UCSD-AML1 (cell line): ENCODE data around the gene DBNDD1.
"Not testable (repeated sequence)": the region's sequence is repeated elsewhere in the genome, so short reads cannot be mapped to it uniquely, and the experiment has no call there.

Source experiments
- DNase-seq: peaks from one replicate; lab custom pipeline; 2025; ENCODE audit not compliant: unreplicated experiment; lab: John Stamatoyannopoulos, UW

DBNDD1 gene

DNA sequence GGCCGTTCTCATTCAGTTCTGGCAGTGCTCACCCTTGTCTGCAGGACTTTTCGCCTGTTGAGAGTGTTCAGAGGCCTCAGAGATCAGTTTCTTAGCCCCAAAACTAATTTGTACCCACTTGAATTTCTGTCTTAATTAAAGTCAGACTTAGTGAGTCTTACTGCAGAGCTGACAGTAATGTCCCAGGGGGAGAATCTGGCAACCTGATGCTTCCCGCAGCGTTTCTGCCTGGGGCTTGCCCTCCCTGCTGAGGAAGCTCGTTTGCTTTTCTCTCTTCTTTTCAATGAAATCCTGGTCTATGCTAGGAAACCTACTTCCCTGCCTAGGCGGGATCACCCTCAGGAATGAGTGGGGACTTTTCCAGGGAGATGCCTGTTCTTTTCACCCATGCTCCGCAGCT, 25.3 kb downstream of the DBNDD1 start:
- DNase-seq, result no peak

GRCh38 chr16:89993377-89993776, 25.9 kb downstream of the DBNDD1 start:
- no peak for DNase-seq

GRCh38 chr16:89990799-89991198, 28.5 kb downstream of the DBNDD1 start:
- DNase-seq, result no peak

GRCh38 chr16:89988951-89989350, 30.3 kb downstream of the DBNDD1 start:
- DNase-seq, result no peak

DNA sequence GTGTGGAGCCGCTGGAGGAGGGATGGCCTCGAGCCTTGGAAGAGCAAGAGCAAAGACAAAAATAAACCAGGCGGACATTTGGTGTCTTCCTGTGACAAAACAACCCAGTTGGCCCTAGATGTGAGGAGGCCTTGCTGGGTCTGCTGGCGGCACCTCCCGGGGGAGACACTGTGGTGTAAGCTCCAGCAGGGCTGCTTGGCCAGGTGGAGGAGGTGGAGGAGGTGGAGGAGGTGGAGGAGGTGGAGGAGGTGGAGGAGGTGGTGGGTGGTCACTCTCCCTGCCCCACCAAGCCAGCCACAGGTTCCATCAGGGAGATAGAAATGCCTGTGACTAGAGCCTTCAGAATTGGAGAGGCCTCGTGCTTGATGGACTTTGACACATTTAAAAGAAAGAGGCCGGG, 32.1 kb downstream of the DBNDD1 start:
- DNase-seq, result no peak

GRCh38 chr16:89986600-89986999, 32.7 kb downstream of the DBNDD1 start:
- DNase-seq, result no peak

DNA sequence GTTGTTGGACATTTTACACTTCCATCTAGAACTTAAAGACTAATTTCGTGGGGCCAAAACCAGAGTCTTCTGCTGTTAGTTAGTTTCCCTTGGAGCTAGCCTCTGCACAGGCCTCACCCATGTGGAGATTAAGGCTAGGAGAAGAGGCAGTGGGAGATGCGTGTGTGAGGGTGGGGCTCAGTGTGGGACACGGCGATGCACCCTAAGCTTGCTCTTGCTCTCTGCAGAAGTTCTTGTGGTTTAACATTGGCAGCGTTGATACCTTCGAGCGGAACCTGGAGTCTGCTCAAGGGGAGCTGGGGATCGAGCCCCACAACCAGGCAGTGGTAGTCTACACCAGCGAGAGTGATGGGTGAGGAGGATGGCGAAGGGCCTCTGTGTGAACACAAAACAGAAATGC, 34.0 kb downstream of the DBNDD1 start:
- no peak for DNase-seq

DNA sequence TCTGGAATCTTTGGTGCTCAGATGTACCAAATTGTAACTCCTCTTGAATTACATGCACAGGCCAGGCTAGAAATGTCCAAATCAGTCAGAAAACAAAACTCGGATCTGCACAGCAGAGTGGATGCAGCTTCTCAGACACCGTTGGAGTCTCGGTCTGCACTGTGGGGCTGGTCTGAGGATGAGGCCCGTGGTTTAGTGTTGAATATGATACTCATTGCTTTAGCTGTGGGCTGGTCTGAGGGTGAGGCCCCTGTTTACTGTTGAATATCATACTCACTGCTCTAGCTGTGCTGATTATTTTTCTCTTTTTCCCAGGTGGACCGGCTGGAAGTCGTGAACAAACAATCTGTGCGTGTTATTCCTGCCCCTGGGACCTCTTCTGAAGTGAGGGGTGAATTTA, 35.0 kb downstream of the DBNDD1 start:
- no peak for DNase-seq

DNA sequence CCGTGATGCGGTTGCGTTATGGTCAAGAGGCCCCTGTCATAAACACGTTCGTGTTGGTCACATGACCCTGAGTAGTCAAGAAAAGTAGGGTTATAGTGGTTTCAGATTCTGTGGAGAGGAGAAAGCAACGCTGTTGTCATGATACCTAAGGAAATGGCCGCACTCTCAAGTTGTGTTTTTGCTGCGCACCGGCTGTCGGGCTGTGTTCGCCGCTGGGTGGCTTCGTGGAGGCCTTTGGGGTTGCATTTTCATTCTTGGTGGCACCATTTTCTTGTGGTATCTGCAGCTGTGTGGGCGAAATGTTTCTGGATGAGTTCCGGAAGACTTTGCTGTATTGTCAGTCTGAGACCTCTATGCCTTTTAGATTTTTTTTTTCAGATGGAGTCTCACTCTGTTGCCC, 35.7 kb downstream of the DBNDD1 start:
- no peak for DNase-seq

- no peak for DNase-seq
Observed at GRCh38 chr16:89982318-89982717, 36.9 kb downstream of the DBNDD1 start.

- no peak for DNase-seq
Observed at GRCh38 chr16:89981414-89981813, 37.8 kb downstream of the DBNDD1 start.

- DNase-seq, result no peak
Observed at GRCh38 chr16:89974870-89975269, 44.4 kb downstream of the DBNDD1 start.

DNA sequence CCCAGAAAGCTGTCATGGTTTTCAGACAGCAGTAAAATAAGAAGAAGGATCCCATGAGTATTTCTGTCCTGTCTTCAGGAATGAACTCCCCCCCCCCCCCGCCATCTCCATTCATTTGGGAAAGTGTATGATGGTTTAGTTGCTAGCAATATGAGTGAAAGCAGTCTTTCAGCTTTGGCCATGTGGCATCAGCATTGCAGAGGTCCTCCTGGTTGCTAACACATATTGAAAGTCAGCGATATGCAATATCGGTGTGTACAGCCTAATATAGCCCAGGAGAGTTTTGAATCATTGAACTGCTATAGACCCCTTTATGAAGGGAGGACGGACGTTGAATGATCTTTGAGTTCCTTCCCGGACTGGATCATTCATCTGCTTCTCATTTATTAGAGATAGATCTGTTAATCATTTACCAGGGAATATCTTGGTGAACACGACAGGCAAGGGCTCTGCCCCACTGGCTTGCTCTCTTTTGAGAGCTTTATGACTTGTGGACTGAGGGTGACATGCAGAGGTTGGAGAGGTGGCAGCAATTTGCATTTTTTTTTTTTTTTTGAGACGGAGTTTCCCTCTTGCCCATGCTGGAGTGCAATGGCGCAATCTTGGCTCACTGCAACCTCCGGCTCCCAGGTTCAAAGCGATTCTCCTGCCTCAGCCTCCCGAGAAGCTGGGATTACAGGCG, 45.5 kb downstream of the DBNDD1 start:
- DNase-seq, result no peak

DNA sequence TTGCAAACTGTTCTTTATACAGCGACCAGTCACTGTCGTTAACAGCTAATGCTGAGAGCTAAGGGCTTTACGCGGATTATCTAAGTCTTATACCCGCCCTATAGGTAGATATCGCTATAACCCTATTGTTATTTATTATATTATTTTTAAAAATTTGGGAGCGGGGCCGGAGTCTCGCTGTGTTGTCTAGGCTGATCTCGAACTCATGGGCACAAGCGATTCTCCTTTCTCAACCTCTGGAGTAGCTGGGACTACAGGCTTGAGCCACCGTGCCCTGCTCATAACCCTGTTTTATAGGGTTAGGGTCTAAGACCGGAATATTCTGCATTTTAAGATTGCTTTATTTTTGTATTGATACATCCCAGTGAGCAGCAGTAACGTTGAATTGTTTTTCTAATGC, 46.0 kb downstream of the DBNDD1 start:
- no peak for DNase-seq

GRCh38 chr16:89972244-89973234, 46.7 kb downstream of the DBNDD1 start:
- peak; percentile 95 for DNase-seq

DNA sequence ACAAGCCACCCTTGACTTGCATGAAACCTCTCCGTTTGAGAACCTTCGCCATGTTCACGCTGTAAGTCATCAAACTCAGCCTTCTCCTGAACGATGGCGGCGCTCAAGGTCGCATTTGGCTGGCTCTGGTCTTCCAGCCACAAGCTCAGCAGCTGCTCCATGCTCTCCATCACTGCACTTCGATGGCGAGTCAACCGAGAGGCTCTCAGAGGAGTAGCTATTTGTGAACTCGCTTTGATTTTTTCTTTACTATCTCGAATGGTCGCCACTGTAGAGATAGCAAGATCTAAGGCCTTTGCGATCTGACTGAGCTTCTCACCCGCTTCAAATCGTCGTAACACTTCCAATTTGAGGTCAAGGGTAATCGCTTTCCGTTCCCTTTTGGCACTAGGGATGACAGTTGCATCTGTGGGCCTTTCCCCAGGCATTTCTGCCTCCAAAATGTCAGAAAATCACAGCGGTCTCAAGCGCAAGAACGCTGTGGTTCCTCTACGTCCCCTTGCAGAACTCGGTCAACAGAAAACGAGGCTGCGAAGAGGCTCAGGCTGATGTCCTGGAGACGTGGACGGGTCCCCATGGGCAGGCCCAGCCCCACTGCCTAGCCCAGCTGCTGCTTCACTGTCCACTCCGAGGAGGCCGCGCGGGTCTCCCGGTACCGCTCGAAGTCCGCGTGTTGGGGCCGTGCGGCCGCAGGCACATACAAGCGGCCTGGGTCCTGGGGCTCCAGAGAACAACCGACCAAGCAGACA, 47.6 kb downstream of the DBNDD1 start:
- DNase-seq, result no peak

DNA sequence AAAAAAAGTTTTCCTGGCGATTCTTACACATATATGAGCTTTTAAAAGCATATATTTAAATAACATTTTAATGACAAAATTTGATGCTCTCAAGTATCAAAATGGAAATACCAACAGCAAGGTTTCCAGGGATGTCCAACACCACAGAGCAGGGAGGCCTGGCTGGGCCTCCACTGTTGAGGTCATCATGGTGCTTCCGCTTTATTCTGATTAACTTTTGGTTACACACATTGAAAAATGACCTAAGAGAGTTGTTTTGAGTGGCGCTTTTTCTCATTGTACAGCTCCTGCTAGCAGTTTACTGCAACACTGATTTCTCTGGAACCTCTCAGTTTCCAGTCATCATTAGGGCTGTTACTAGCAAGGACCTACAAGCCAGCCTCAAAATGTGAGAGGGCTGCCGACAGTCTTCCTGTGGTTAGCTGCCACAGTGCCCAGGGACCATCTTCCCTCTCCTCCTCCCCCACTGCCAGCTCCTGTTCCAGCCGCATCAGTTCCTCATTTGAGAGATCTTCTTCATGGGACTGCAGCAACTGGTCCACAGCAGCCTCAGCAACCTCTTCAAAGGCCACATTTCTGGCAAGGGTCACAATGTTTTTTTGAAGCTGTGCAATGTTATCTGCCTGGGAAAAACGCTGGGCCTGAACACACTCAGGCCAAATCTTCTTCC, 49.4 kb downstream of the DBNDD1 start:
- peak; percentile 76 for DNase-seq

GRCh38 chr16:89968074-89968473, 51.2 kb downstream of the DBNDD1 start:
- DNase-seq, result not testable (repeated sequence)

- DNase-seq, result not testable (repeated sequence)
Observed at GRCh38 chr16:89967436-89967835, 51.8 kb downstream of the DBNDD1 start.

- DNase-seq, result no peak
Observed at GRCh38 chr16:89966756-89967155, 52.5 kb downstream of the DBNDD1 start.
